Activated CD4-positive, alpha-beta T cell treated with anti-CD3 and anti-CD28 coated beads for 4 hours (primary cell): ENCODE measurements around the gene ELOVL1.
"Not testable (repeated sequence)": the region's sequence is repeated elsewhere in the genome, so short reads cannot be mapped to it uniquely, and the experiment has no call there.

Experiments used
- DNase-seq, 2 donors: peaks; one replicate each; pipeline ENCODE4 v3.0.0-alpha.2; 2020

The ELOVL1 gene

GRCh38 chr1:43367904-43368645 is at the start of gene ELOVL1:
Gene ELOVL1 (minus strand): TSS chr1:43368011. CDS start chr1:43365609, 2,402 bp downstream.
- DNase-seq, result peak; percentile 78 to 81

- DNase-seq, result no peak
Measured at GRCh38 chr1:43415901-43416300, 48.1 kb upstream of the ELOVL1 start.

GRCh38 chr1:43414634-43415223 is 46.9 kb upstream of the ELOVL1 start:
- peak; percentile 62 to 69 for DNase-seq

DNA sequence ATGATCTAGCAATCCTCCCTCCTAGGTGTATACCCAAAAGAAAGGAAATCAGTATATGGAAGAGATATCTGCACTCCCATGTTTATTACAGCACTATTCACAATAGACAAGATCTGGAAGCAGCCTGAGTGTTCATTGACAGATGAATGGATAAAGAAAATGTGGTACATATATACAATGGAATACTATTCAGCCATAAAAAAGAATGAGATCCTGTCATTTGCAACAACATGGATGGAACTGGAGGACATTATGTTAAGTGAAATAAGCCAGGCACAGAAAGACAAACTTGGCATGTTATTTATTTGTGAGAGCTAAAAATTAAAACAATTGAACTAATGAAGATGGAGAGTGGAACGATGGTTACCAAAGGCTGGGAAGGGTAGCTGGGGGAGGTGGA is 45.6 kb upstream of the ELOVL1 start:
- DNase-seq, result not testable (repeated sequence)

GRCh38 chr1:43410571-43410970 is 42.8 kb upstream of the ELOVL1 start:
- DNase-seq, result no peak

GRCh38 chr1:43405876-43406234 is 38.0 kb upstream of the ELOVL1 start:
- DNase-seq, result no peak

GRCh38 chr1:43405219-43405875 is 37.5 kb upstream of the ELOVL1 start:
- no peak for DNase-seq

- no peak for DNase-seq
Measured at GRCh38 chr1:43404353-43404752, 36.5 kb upstream of the ELOVL1 start.

DNA sequence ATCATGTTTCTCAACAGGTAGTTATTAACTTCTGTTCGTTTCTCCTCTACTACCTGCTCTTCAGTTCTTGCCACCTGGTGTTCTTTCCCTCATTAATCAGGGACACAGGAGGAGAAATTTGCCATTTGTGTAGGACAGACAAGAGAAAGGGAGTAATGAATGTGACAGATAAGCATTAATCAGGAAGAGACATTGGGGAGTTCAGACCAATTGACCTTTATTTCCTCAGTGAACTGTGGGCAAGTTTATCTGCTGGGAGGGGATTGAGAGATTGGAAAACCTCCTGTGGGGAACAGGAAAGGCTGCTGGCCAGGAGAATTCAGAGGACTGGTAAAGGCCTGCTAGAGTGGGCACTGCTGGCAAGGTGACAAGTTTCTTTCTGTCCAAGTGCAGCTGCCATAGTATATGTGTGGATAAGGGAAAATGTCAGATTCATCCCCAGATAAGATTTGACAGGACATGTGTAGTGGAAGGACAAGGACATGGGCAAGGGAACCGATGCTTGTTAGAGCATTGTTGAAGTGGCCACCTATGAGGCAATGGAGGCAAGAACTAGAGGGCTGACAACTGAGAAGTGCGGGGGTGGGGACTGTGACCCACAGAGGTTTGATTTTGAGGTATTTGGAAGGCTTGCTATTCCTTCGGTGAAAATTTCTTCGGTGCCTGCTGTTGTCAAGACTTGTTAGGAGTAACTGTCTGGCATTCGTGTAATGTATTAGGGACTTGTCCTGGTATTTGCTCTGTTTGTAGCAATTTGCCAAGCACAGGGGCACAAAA is 34.5 kb upstream of the ELOVL1 start:
- no peak for DNase-seq

DNA sequence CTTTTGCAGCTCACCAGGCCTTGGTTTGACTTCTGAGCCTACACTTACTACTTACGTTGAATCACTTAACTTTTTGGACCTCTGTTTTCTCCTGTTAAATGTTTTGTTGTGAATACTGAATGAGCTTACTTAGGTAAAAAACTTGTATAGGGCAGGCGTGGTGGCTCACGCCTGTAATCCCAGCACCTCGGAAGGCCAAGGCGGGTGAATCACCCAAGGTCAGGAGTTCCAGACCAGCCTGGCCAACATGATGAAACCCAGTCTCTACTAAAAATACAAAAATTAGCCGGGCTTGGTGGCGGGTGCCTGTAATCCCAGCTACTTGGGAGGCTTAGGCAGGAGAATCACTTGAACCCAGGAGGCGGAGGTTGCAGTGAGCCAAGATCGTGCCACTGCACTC is 32.6 kb upstream of the ELOVL1 start:
- DNase-seq, result not testable (repeated sequence)

DNA sequence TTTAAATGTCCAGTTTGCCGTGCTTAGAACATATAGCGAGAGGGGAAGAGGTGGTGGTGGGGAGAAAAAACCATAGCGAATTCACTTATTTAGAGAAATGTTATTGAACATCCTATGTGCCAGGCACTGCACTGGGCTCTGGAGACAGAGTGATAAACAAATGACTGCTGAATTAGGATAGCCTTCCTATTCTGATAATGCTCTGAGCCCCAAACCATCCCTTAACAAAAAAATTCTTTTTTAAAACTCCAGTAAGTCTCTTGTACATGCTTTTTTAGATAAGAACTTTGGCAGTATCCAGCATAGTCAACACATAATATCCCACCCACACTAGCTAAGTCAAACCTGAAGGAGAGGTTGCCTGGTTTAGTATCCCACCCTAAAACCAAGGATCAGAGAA is 30.4 kb upstream of the ELOVL1 start:
- DNase-seq, result no peak

- no peak for DNase-seq
Measured at GRCh38 chr1:43396059-43396458, 28.2 kb upstream of the ELOVL1 start.

- no peak for DNase-seq
Measured at GRCh38 chr1:43395523-43395922, 27.7 kb upstream of the ELOVL1 start.

- no peak for DNase-seq
Measured at GRCh38 chr1:43392702-43393101, 24.9 kb upstream of the ELOVL1 start.

DNA sequence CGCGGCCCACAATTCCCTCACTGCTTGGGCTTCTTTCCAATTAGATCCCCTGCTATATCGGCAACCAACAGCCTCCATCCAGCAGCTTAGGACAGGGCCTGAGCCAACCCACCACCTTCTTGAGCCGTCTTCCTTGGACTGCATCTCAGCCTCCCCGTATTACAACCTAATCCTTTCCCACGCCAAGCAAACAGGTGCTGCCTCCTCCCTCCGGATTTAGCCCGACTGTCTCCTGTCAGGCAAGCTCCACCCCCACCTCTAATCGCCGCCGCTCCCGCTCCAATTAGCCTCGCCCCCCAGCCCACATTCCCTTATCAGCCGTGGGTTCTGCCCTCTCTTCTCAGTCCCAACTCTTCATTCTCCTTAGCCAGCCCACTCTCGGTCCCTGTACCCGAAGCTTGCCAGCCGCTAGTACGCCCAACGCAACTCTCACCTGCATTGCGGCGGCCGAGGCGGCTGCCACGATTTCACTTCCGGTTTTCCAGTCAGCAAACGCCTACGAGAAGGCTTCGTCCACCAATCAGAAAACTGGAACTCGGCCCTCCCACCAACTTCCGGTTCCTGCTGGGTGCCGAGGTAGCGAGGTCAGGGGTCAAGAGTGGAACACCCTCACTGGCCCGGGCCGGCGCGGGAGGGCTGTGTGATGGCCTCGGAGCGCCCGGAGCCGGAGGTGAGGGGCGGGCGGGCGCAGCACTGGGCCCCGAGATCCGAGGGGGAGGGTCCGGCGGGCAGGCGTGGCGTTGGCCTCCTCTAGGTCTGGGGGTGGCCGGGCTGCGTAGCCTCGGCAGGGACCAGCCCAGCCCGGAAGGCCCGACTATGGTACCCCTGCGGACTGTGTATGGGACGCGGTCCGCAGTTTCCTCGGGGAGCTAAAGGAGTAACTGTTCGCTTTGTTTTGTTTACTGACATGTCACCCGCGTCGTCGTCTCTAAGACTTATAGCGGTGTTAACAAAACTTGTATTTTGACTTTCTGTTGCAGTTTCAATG is 21.8 kb upstream of the ELOVL1 start, which contains the start of the genes MED8 and SZT2:
MED8 (minus strand) TSS at position 475 of the 988 bp plus-strand sequence; CDS start at position 439, 36 bp downstream.
SZT2 (plus strand) TSS at position 574 of the 988 bp plus-strand sequence; CDS start at position 644, 70 bp downstream.
- peak; percentile 89 to 93 for DNase-seq

GRCh38 chr1:43388613-43389012 is 20.8 kb upstream of the ELOVL1 start:
- DNase-seq, result no peak

DNA sequence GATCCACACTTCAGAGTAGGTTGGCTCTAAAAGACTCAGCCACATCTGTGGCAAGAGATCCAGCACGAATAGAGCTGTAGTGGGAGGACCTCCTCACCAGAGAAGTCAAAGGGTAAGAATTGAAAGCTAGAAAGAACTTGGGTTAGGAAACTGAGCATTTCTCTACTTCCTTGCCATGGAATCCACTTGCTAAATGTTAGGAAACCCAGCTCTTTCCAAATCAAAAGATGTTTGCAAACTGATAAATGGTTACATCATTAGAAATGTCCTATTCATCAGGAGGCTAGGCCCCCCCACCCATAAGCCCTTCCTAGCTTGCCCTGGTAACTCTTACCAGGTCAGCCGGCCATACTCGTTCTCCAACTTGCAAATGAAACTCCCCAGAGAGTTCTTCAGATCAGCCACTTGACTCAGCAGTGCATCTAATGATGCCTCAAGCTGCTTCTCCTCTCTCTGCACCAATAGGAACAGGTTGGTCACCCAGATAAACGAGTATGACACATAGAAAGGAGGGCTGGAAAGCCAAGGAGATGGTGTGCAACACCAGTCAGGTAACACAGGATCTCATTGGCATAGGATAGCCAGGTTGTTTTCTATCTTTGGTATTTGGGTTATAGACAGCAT is 20.3 kb upstream of the ELOVL1 start:
- DNase-seq, result no peak

DNA sequence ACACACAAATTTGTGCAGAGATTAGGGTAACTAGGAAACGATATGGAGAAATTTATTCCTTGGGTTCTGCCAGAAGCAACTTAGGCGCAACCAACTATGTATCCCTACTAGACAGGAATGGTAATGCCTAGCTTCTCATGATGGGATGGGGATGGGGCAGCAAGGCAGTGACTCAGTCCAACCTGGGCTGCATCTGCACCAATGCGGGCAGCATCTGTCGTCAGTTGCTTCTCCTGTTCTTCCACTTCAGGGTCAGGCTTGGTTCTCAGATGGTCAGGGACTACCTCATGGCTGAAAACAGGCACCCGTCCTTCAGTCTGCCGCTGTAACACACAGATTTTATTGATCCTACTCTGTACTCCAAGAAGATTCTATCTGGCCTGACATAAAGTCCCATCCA is 18.9 kb upstream of the ELOVL1 start:
- DNase-seq, result no peak

GRCh38 chr1:43383449-43383848 is 15.6 kb upstream of the ELOVL1 start:
- no peak for DNase-seq

DNA sequence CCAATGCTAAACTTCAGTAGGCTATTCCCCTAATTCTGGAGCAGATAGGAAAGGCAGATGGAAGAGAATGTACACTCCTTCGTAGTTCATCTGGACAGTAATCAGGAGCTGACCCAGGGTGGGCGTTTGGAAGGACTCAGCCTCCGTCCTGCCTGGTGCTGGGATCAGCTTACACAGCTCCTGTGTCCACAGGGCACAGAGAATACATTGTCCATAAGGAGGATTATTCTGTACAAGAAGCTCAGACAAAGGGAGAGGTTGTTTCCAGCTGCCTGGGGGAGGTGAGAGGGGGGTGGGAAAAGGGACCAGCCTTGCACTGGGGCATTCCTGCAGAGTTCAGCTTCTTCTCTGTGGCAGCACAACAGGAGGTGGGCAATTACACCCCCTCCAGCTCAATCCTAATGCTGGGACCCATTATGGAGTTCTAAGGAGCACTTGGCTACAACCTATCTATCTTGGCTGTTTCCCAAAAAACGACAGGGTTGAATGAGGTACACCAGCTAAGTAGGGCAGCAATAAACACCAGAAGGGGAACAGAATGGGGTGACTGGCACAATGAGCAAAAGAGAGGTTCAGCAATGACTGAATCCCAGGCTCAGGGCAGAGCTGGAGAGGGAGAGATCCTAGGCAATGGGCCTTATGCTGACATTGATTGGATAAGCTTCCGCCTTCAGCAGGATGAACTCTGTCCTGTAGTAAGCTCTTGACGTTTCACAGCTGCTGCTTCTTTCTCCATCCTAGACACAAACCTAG is 14.4 kb upstream of the ELOVL1 start:
- DNase-seq, result no peak

- no peak for DNase-seq
Measured at GRCh38 chr1:43381612-43382011, 13.8 kb upstream of the ELOVL1 start.
